CD4-positive, alpha-beta T cell (primary cell): ENCODE results near the gene CHKB. TPM values are rescaled to one million over a fixed set of nuclear protein-coding genes. Genes with fewer than 3 reads are reported as not detected.

Source experiments
- ATAC-seq: fragments of 200-7000 bp; cut with Tn5 transposase; one replicate; pipeline ENCODE4 v1.10.0; 2022; ENCODE audit warnings: mild to moderate bottlenecking; ENCODE audit not compliant: poor library complexity
- CTCF ChIA-PET: fragments of 350-600 bp; sonication (Branson Sonifier 250); formaldehyde crosslinking; loops from one replicate; lab custom pipeline; 2021; ENCODE audit warnings: antibody characterized with exemption, inconsistent platforms; lab: Charles Lee
- POLR2A ChIA-PET: fragments of 350-600 bp; sonication (Branson Sonifier 250); formaldehyde crosslinking; loops from one replicate; lab custom pipeline; 2021; ENCODE audit warnings: antibody characterized with exemption, inconsistent platforms; lab: Charles Lee
- DNase-seq, 14 experiments: peaks; one replicate each; pipeline ENCODE4 v3.0.0-alpha.2; 2013 to 2020; ENCODE audit warnings: mixed read lengths in 2 of 14
- H3K27ac ChIP-seq, 2 donors: one replicate each; pipeline versions ENCODE4 v1.5.1 to v1.7.0; 2013; ENCODE audit warnings: low read length in 2 of 2, low read depth in 1 of 2, mild to moderate bottlenecking in 1 of 2
- H3K27me3 ChIP-seq, 2 experiments: 1 replicate in 1 of 2; 2 replicates in 1 of 2; pipeline versions ENCODE4 v1.6.1 to v1.7.0; 2013; ENCODE audit warnings: low read length in 2 of 2, control low read depth in 1 of 2, mild to moderate bottlenecking in 1 of 2, moderate library complexity in 1 of 2; ENCODE audit not compliant: insufficient read depth in 2 of 2, control insufficient read depth in 1 of 2
- H3K36me3 ChIP-seq: one replicate; pipeline ENCODE4 v1.6.1; 2013; ENCODE audit warnings: low read length, control low read depth; ENCODE audit not compliant: insufficient read depth
- H3K4me1 ChIP-seq: one replicate; pipeline ENCODE4 v1.6.1; 2013; ENCODE audit warnings: low read length, control low read depth; ENCODE audit not compliant: insufficient read depth
- H3K4me3 ChIP-seq: one replicate; pipeline ENCODE4 v1.5.1; 2013; ENCODE audit warnings: mild to moderate bottlenecking, low read length, moderate library complexity
- H3K9me3 ChIP-seq, 2 experiments: 1 replicate in 1 of 2; 2 replicates in 1 of 2; pipeline versions ENCODE4 v1.6.1 to v1.7.0; 2013; ENCODE audit warnings: low read length in 2 of 2, mild to moderate bottlenecking in 2 of 2, control low read depth in 1 of 2, moderate library complexity in 1 of 2; ENCODE audit not compliant: control insufficient read depth in 1 of 2, insufficient read depth in 1 of 2
- H3K27ac Mint-ChIP-seq: one replicate; pipeline ENCODE4 v1.8.0; 2020; ENCODE audit warnings: mixed read lengths
- H3K27me3 Mint-ChIP-seq: one replicate; pipeline ENCODE4 v1.8.0; 2021; ENCODE audit warnings: mixed read lengths
- H3K36me3 Mint-ChIP-seq: one replicate; pipeline ENCODE4 v1.8.0; 2021; ENCODE audit warnings: low read depth, mixed read lengths
- H3K4me1 Mint-ChIP-seq: one replicate; pipeline ENCODE4 v1.8.0; 2021; ENCODE audit warnings: low read depth, mixed read lengths
- H3K4me3 Mint-ChIP-seq: one replicate; pipeline ENCODE4 v1.8.0; 2020; ENCODE audit warnings: mild to moderate bottlenecking, mixed read lengths
- H3K9me3 Mint-ChIP-seq: one replicate; pipeline ENCODE4 v1.8.0; 2020; ENCODE audit warnings: mixed read lengths
- intact Hi-C, 2 experiments: fragments of 100-400 bp; cut with DNase I in 1 of 2; cut with micrococcal nuclease in 1 of 2; formaldehyde crosslinking; loops; one replicate each; pipeline versions ENCODE4 v1.15.1 to v1.9.0; 2023 to 2025; cut with DNase I, micrococcal nuclease
- polyA plus RNA-seq, 2 donors: library from polyadenylated mRNA; unstranded; fragments of 120-200 nt; gene quantifications; one replicate each; pipeline ENCODE4 v1.2.1, GENCODE V29; 2013
- total RNA-seq, 174 experiments: library from RNA in 2 of 174; stranded (reverse) in 2 of 174; gene quantifications; one replicate each; pipeline ENCODE4 v1.2.3 and lab custom pipeline; 2021 to 2026
- TF ChIP-seq, protein P1 (sequence below): fragments of 200-600 bp; IDR thresholded peaks from one replicate; pipeline ENCODE4 v1.8.0; 2022; ENCODE audit warnings: antibody characterized with exemption, mild to moderate bottlenecking

CHKB gene, protein sequence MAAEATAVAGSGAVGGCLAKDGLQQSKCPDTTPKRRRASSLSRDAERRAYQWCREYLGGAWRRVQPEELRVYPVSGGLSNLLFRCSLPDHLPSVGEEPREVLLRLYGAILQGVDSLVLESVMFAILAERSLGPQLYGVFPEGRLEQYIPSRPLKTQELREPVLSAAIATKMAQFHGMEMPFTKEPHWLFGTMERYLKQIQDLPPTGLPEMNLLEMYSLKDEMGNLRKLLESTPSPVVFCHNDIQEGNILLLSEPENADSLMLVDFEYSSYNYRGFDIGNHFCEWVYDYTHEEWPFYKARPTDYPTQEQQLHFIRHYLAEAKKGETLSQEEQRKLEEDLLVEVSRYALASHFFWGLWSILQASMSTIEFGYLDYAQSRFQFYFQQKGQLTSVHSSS
- total RNA-seq (100 to 1,000 TPM; 152 to 156 TPM), total RNA-seq (lab: John Stamatoyannopoulos, UW) (0.43 to 8.0 (median 3.0) reads per million in 172 experiments)
- 70.8 TPM for polyA plus RNA-seq (2013, experiment 1 of 2)
- polyA plus RNA-seq (2013, experiment 2 of 2): 116 TPM

- ATAC-seq (peak; percentile 92), DNase-seq (peak; percentile 95 to 99 (median 98))
- H3K4me3 ChIP-seq: peak within 1 kb of the TSS; percentile 63
- Mint-ChIP-seq H3K27me3 (no peaks in the 10 kb centered on the region), H3K4me1 (peaks cover 35% of the 10 kb centered on the region), H3K9me3 (no peaks in the 10 kb centered on the region), H3K36me3 (peaks cover 27% of the 10 kb centered on the region), H3K27ac (peak within 1 kb of the TSS; percentile 98), H3K4me3 (peak within 1 kb of the TSS; percentile 100)
- ChIA-PET POLR2A (interaction anchor here (0.7 to 2.6 kb wide), 16 partner anchors 17 to 268 kb away, joined by 3 to 59 read pairs (median 4); partner anchors contain the start of genes ARSA, KLHDC7B, LMF2 and NCAPH2), CTCF (interaction anchor here (1.0 to 1.4 kb wide), 2 partner anchors 20 to 57 kb away, joined by 5 read pairs; partner anchors contain the start of genes SCO2 and SYCE3)
- peaks cover 13% of the 10 kb centered on the region for H3K36me3 ChIP-seq
- H3K9me3 ChIP-seq: no peaks in the 10 kb centered on the region
- TF ChIP-seq, protein P1, sequence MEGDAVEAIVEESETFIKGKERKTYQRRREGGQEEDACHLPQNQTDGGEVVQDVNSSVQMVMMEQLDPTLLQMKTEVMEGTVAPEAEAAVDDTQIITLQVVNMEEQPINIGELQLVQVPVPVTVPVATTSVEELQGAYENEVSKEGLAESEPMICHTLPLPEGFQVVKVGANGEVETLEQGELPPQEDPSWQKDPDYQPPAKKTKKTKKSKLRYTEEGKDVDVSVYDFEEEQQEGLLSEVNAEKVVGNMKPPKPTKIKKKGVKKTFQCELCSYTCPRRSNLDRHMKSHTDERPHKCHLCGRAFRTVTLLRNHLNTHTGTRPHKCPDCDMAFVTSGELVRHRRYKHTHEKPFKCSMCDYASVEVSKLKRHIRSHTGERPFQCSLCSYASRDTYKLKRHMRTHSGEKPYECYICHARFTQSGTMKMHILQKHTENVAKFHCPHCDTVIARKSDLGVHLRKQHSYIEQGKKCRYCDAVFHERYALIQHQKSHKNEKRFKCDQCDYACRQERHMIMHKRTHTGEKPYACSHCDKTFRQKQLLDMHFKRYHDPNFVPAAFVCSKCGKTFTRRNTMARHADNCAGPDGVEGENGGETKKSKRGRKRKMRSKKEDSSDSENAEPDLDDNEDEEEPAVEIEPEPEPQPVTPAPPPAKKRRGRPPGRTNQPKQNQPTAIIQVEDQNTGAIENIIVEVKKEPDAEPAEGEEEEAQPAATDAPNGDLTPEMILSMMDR: no peak
- peak within 1 kb of the TSS; percentile 91 to 95 for H3K27ac ChIP-seq
- intact Hi-C loops: loop anchor here (1.0 to 5.0 kb wide), 8 partner anchors 20 to 74 kb away; partner anchors contain the start of genes SYCE3 (in 2 of the 2), KLHDC7B (in 1 of the 2), NCAPH2 (in 1 of the 2) and SCO2 (in 1 of the 2)
- H3K4me1 ChIP-seq: peaks cover 31% of the 10 kb centered on the region
- no peaks in the 10 kb centered on the region for H3K27me3 ChIP-seq
These were observed at the start of gene CHKB for GRCh38 chr22:50582493-50583293. TSS of gene CHKB (minus strand) at chr22:50582849. CDS start at chr22:50582781, 68 bp downstream.

GRCh38 chr22:50630376-50630775 is 47.7 kb upstream of the CHKB start:
- no peak overlapping the region for H3K4me3 Mint-ChIP-seq
- POLR2A ChIA-PET: interaction anchor here (1.7 kb wide), 1 partner anchor 9 kb away, joined by 9 read pairs; no protein-coding TSS in a partner anchor
- CTCF ChIA-PET: interaction anchor here (1.6 kb wide), 1 partner anchor 105 kb away, joined by 3 read pairs; the partner anchor contains the start of gene SCO2

More at GRCh38 chr22:50630376-50630775, 47.7 kb upstream of the CHKB start:
- Mint-ChIP-seq H3K4me1 (peaks cover 25% of the 10 kb centered on the region), H3K36me3 (peaks cover 6% of the 10 kb centered on the region), H3K27me3 (no peaks in the 10 kb centered on the region), H3K27ac (no peak overlapping the region), H3K9me3 (no peaks in the 10 kb centered on the region)
- no peak overlapping the region for H3K4me3 ChIP-seq
- H3K9me3 ChIP-seq: no peaks in the 10 kb centered on the region
- peaks cover 28% of the 10 kb centered on the region for H3K4me1 ChIP-seq
- H3K27me3 ChIP-seq: no peaks in the 10 kb centered on the region
- intact Hi-C loops: no loop called here
- peaks cover 7% of the 10 kb centered on the region for H3K36me3 ChIP-seq
- no peak for DNase-seq
- TF ChIP-seq, protein P1: no peak
- no peak overlapping the region for H3K27ac ChIP-seq
- ATAC-seq: no peak
